ENCODE results near the gene ROR1.

GRCh38 chr1:64036549-64036948 is 262.7 kb downstream of the ROR1 start:
- TF ChIP-seq GATA2 (CRISPR knock-in tag; IDR thresholded peaks at IDR 0.05), result no peak
- no peak for TF ChIP-seq SMC3 (IDR thresholded peaks at IDR 0.05; ENCODE audit: low read depth, low read length)
